Calu3 (cell line): ENCODE data around the gene SORBS1. TPM values are rescaled to one million over a fixed set of nuclear protein-coding genes. Genes with fewer than 3 reads are reported as not detected.

Experiments used
- BruUV-seq: library from RNA; stranded (reverse); fragments of 400-500 nt; replicated peaks from 2 replicates; lab custom pipeline; 2021; lab: Mats Ljungman, UMichigan
- CTCF ChIA-PET: fragments of 300-600 bp; sonication (Branson Sonifier 250); formaldehyde crosslinking; loops from one replicate; lab custom pipeline; 2022; ENCODE audit warnings: antibody characterized with exemption; lab: Charles Lee
- DNase-seq: peaks from one replicate; pipeline ENCODE4 v3.0.0; 2022
- H3K27ac Mint-ChIP-seq: one replicate; pipeline ENCODE4 v1.8.0; 2022; ENCODE audit warnings: mixed read lengths; ENCODE audit not compliant: unreplicated experiment
- H3K27me3 Mint-ChIP-seq: one replicate; pipeline ENCODE4 v1.8.0; 2022; ENCODE audit warnings: mixed read lengths; ENCODE audit not compliant: unreplicated experiment
- H3K36me3 Mint-ChIP-seq: one replicate; pipeline ENCODE4 v1.8.0; 2022; ENCODE audit warnings: mild to moderate bottlenecking, moderate library complexity, mixed read lengths; ENCODE audit not compliant: insufficient read depth, unreplicated experiment
- H3K4me1 Mint-ChIP-seq: one replicate; pipeline ENCODE4 v1.8.0; 2022; ENCODE audit warnings: mild to moderate bottlenecking, low read depth, mixed read lengths; ENCODE audit not compliant: unreplicated experiment
- H3K4me3 Mint-ChIP-seq: one replicate; pipeline ENCODE4 v1.8.0; 2022; ENCODE audit warnings: mild to moderate bottlenecking, low read depth, moderate library complexity, mixed read lengths; ENCODE audit not compliant: unreplicated experiment
- H3K9me3 Mint-ChIP-seq: one replicate; pipeline ENCODE4 v1.8.0; 2022; ENCODE audit warnings: low read depth, mixed read lengths; ENCODE audit not compliant: unreplicated experiment
- CTCF ChIP-seq: fragments of 200-600 bp; IDR thresholded peaks from one replicate; pipeline ENCODE4 v1.8.0; 2022; ENCODE audit warnings: antibody characterized with exemption; ENCODE audit not compliant: unreplicated experiment
- intact Hi-C: fragments of 100-400 bp; cut with micrococcal nuclease; formaldehyde crosslinking; loops from one replicate; pipeline ENCODE4 v1.10.0; 2022; ENCODE audit not compliant: unreplicated experiment
- total RNA-seq: library from RNA; stranded (reverse); gene quantifications from 2 replicates; pipeline ENCODE4 v1.2.3, GENCODE V29; 2022

The SORBS1 gene
- total RNA-seq, 1 experiment from 2014 or later, result 2.8 TPM

DNA sequence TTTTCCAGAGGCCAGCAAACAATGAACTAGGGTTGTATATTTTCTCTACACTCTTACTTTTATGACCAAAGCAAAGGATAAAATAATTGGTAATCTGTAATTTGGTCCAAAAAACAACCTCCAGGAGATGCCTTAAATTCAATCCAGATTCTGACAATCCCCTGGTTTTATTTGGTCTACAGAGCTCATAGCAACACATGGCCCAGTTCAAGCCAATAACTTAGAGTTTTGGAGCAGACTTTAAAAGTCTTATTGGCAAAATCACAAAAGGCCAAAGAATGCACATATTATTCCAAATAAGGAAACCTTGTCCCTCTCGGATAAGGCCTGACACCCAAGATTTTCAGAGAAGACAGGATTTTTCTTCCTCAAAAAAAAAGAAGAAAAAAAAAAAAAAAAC is 51.9 kb downstream of the SORBS1 start:
- intact Hi-C loops, result no loop called here
- no peak for TF ChIP-seq CTCF
- DNase-seq, result no peak
- Mint-ChIP-seq H3K27me3 (no peaks in the 10 kb centered on the region), H3K9me3 (no peaks in the 10 kb centered on the region), H3K36me3 (no peaks in the 10 kb centered on the region), H3K27ac (no peak overlapping the region), H3K4me1 (no peaks in the 10 kb centered on the region), H3K4me3 (no peak overlapping the region)
- CTCF ChIA-PET, result no interaction called here
- no TSS peak for BruUV-seq

GRCh38 chr10:95508730-95509129 is 52.4 kb downstream of the SORBS1 start:
- intact Hi-C loops, result no loop called here
- DNase-seq, result no peak
- Mint-ChIP-seq H3K4me1 (no peaks in the 10 kb centered on the region), H3K36me3 (no peaks in the 10 kb centered on the region), H3K27ac (no peak overlapping the region), H3K9me3 (no peaks in the 10 kb centered on the region), H3K27me3 (no peaks in the 10 kb centered on the region), H3K4me3 (no peak overlapping the region)
- no peak for TF ChIP-seq CTCF
- CTCF ChIA-PET, result no interaction called here
- no TSS peak for BruUV-seq

- Mint-ChIP-seq H3K9me3 (no peaks in the 10 kb centered on the region), H3K4me1 (no peaks in the 10 kb centered on the region), H3K4me3 (no peak overlapping the region), H3K27ac (no peak overlapping the region), H3K27me3 (no peaks in the 10 kb centered on the region), H3K36me3 (no peaks in the 10 kb centered on the region)
- no TSS peak for BruUV-seq
- DNase-seq, result no peak
- TF ChIP-seq CTCF, result no peak
- intact Hi-C loops, result no loop called here
- CTCF ChIA-PET, result no interaction called here
These were observed 55.0 kb downstream of the SORBS1 start for GRCh38 chr10:95506056-95506737.

- no peaks in the 10 kb centered on the region for H3K4me1 Mint-ChIP-seq
- no peaks in the 10 kb centered on the region for H3K27me3 Mint-ChIP-seq
- no TSS peak for BruUV-seq
- TF ChIP-seq CTCF, result no peak
- CTCF ChIA-PET, result interaction anchor here (0.7 kb wide), 1 partner anchor 10 kb away, joined by 3 read pairs; no protein-coding TSS in a partner anchor
- intact Hi-C loops, result no loop called here
- no peaks in the 10 kb centered on the region for H3K9me3 Mint-ChIP-seq
- H3K27ac Mint-ChIP-seq, result no peak overlapping the region
- H3K4me3 Mint-ChIP-seq, result no peak overlapping the region
- DNase-seq, result no peak
- H3K36me3 Mint-ChIP-seq, result no peaks in the 10 kb centered on the region
These were observed 55.5 kb downstream of the SORBS1 start for GRCh38 chr10:95505641-95506040.
